ENCODE results near the gene LARGE1.

Gene LARGE1

GRCh38 chr22:33707581-33707980 lies 212.7 kb downstream of the LARGE1 start:
- DNase-seq = no peak

- DNase-seq = no peak
Measured at GRCh38 chr22:33706100-33706499, 214.2 kb downstream of the LARGE1 start.

GRCh38 chr22:33699176-33699575 lies 221.1 kb downstream of the LARGE1 start:
- no peak for DNase-seq

GRCh38 chr22:33697640-33698039 lies 222.6 kb downstream of the LARGE1 start:
- DNase-seq = no peak

GRCh38 chr22:33691057-33691630 lies 229.1 kb downstream of the LARGE1 start:
- no peak for DNase-seq

GRCh38 chr22:33688903-33689302 lies 231.4 kb downstream of the LARGE1 start:
- no peak for DNase-seq

GRCh38 chr22:33687464-33687863 lies 232.8 kb downstream of the LARGE1 start:
- no peak for DNase-seq

- no peak for DNase-seq
Measured at GRCh38 chr22:33684087-33684486, 236.2 kb downstream of the LARGE1 start.

GRCh38 chr22:33682927-33683326 lies 237.3 kb downstream of the LARGE1 start:
- DNase-seq = no peak

- DNase-seq = no peak
Measured at GRCh38 chr22:33680632-33681031, 239.6 kb downstream of the LARGE1 start.

- no peak for DNase-seq
Measured at GRCh38 chr22:33678523-33678922, 241.8 kb downstream of the LARGE1 start.

GRCh38 chr22:33677536-33677935 lies 242.7 kb downstream of the LARGE1 start:
- DNase-seq = no peak

- no peak for DNase-seq
Measured at GRCh38 chr22:33674357-33674756, 245.9 kb downstream of the LARGE1 start.

GRCh38 chr22:33669746-33670145 lies 250.5 kb downstream of the LARGE1 start:
- DNase-seq = no peak

- DNase-seq = no peak
Measured at GRCh38 chr22:33666961-33667619, 253.2 kb downstream of the LARGE1 start.

- DNase-seq = no peak
Measured at GRCh38 chr22:33666279-33666960, 253.9 kb downstream of the LARGE1 start.

GRCh38 chr22:33659448-33659847 lies 260.8 kb downstream of the LARGE1 start:
- DNase-seq = no peak

GRCh38 chr22:33658775-33659174 lies 261.5 kb downstream of the LARGE1 start:
- DNase-seq = no peak

GRCh38 chr22:33657670-33658069 lies 262.6 kb downstream of the LARGE1 start:
- no peak for DNase-seq

- no peak for DNase-seq
Measured at GRCh38 chr22:33656808-33657628, 263.3 kb downstream of the LARGE1 start.

GRCh38 chr22:33654173-33654895 lies 265.9 kb downstream of the LARGE1 start:
- DNase-seq = no peak

GRCh38 chr22:33653532-33654063 lies 266.7 kb downstream of the LARGE1 start:
- no peak for DNase-seq
